ENCODE data around the gene RIPK1.
"Not testable (repeated sequence)": the region's sequence is repeated elsewhere in the genome, so short reads cannot be mapped to it uniquely, and the experiment has no call there.

The RIPK1 gene

GRCh38 chr6:3068329-3069214 is at the start of gene RIPK1:
RIPK1 (plus strand) TSS chr6:3068494; CDS start chr6:3076824, 8,330 bp downstream.
- H3K4me1 Mint-ChIP-seq = peaks cover 51% of the 10 kb centered on the region
- no peaks in the 10 kb centered on the region for H3K9me3 Mint-ChIP-seq
- H3K36me3 Mint-ChIP-seq = peaks cover 2% of the 10 kb centered on the region
- peak; percentile 92 for ATAC-seq
- peak within 1 kb of the TSS; percentile 91 for H3K27ac Mint-ChIP-seq
- H3K4me3 Mint-ChIP-seq = peak within 1 kb of the TSS; percentile 91
- no peaks in the 10 kb centered on the region for H3K27me3 Mint-ChIP-seq

GRCh38 chr6:3019065-3019464 is 49.2 kb upstream of the RIPK1 start:
- no peaks in the 10 kb centered on the region for H3K27me3 Mint-ChIP-seq
- no peak overlapping the region for H3K27ac Mint-ChIP-seq
- no peak for ATAC-seq
- H3K9me3 Mint-ChIP-seq = no peaks in the 10 kb centered on the region
- no peak overlapping the region for H3K4me3 Mint-ChIP-seq
- peaks cover 53% of the 10 kb centered on the region for H3K36me3 Mint-ChIP-seq
- H3K4me1 Mint-ChIP-seq = peaks cover 20% of the 10 kb centered on the region

GRCh38 chr6:3019749-3020320 is 48.5 kb upstream of the RIPK1 start:
- no peak overlapping the region for H3K4me3 Mint-ChIP-seq
- H3K9me3 Mint-ChIP-seq = no peaks in the 10 kb centered on the region
- no peaks in the 10 kb centered on the region for H3K27me3 Mint-ChIP-seq
- H3K4me1 Mint-ChIP-seq = peaks cover 28% of the 10 kb centered on the region
- no peak for ATAC-seq
- peaks cover 47% of the 10 kb centered on the region for H3K36me3 Mint-ChIP-seq
- H3K27ac Mint-ChIP-seq = peak overlapping the region; percentile 48

- not testable (repeated sequence) for ATAC-seq, H3K27ac Mint-ChIP-seq, H3K9me3 Mint-ChIP-seq, H3K27me3 Mint-ChIP-seq, H3K4me3 Mint-ChIP-seq
- peaks cover 38% of the 10 kb centered on the region for H3K4me1 Mint-ChIP-seq
- H3K36me3 Mint-ChIP-seq = peaks cover 38% of the 10 kb centered on the region
Measured at GRCh38 chr6:3020976-3021598, 47.2 kb upstream of the RIPK1 start.

GRCh38 chr6:3022765-3023662 is 45.3 kb upstream of the RIPK1 start:
- Mint-ChIP-seq H3K27me3 (no peaks in the 10 kb centered on the region), H3K27ac (peak overlapping the region; percentile 99), H3K36me3 (peaks cover 21% of the 10 kb centered on the region), H3K9me3 (no peaks in the 10 kb centered on the region), H3K4me1 (peaks cover 55% of the 10 kb centered on the region), H3K4me3 (peak overlapping the region; percentile 94)
- no peak for ATAC-seq

- peak overlapping the region; percentile 99 for H3K27ac Mint-ChIP-seq
- peak; percentile 89 for ATAC-seq
- peak overlapping the region; percentile 94 for H3K4me3 Mint-ChIP-seq
- H3K36me3 Mint-ChIP-seq = peaks cover 16% of the 10 kb centered on the region
- no peaks in the 10 kb centered on the region for H3K27me3 Mint-ChIP-seq
- no peaks in the 10 kb centered on the region for H3K9me3 Mint-ChIP-seq
- H3K4me1 Mint-ChIP-seq = peaks cover 57% of the 10 kb centered on the region
Measured at GRCh38 chr6:3023663-3024483, 44.4 kb upstream of the RIPK1 start.

GRCh38 chr6:3026791-3027626 is 41.3 kb upstream of the RIPK1 start:
- Mint-ChIP-seq H3K4me3 (peak overlapping the region; percentile 75), H3K36me3 (no peaks in the 10 kb centered on the region), H3K4me1 (peaks cover 64% of the 10 kb centered on the region), H3K27me3 (no peaks in the 10 kb centered on the region), H3K9me3 (no peaks in the 10 kb centered on the region), H3K27ac (peak overlapping the region; percentile 99)
- ATAC-seq = peak; percentile 86

GRCh38 chr6:3028156-3028555 is 40.1 kb upstream of the RIPK1 start:
- H3K36me3 Mint-ChIP-seq, ATAC-seq, H3K27me3 Mint-ChIP-seq, H3K4me3 Mint-ChIP-seq, H3K9me3 Mint-ChIP-seq: not testable (repeated sequence)
- peak overlapping the region; percentile 99 for H3K27ac Mint-ChIP-seq
- peaks cover 55% of the 10 kb centered on the region for H3K4me1 Mint-ChIP-seq

- Mint-ChIP-seq H3K27me3 (no peaks in the 10 kb centered on the region), H3K27ac (peak overlapping the region; percentile 67), H3K4me1 (peaks cover 18% of the 10 kb centered on the region), H3K36me3 (no peaks in the 10 kb centered on the region), H3K9me3 (no peaks in the 10 kb centered on the region), H3K4me3 (no peak overlapping the region)
- ATAC-seq = peak; percentile 80
Measured at GRCh38 chr6:3031857-3032640, 36.2 kb upstream of the RIPK1 start.

- H3K4me3 Mint-ChIP-seq = no peak overlapping the region
- H3K4me1 Mint-ChIP-seq = peaks cover 11% of the 10 kb centered on the region
- ATAC-seq = no peak
- H3K36me3 Mint-ChIP-seq = no peaks in the 10 kb centered on the region
- no peaks in the 10 kb centered on the region for H3K27me3 Mint-ChIP-seq
- H3K9me3 Mint-ChIP-seq = no peaks in the 10 kb centered on the region
- no peak overlapping the region for H3K27ac Mint-ChIP-seq
Measured at GRCh38 chr6:3032986-3033385, 35.3 kb upstream of the RIPK1 start.

GRCh38 chr6:3033652-3034051 is 34.6 kb upstream of the RIPK1 start:
- Mint-ChIP-seq H3K27me3 (no peaks in the 10 kb centered on the region), H3K4me3 (no peak overlapping the region)
- ATAC-seq = no peak

GRCh38 chr6:3035397-3035796 is 32.9 kb upstream of the RIPK1 start:
- H3K9me3 Mint-ChIP-seq = no peaks in the 10 kb centered on the region
- no peaks in the 10 kb centered on the region for H3K36me3 Mint-ChIP-seq
- peaks cover 10% of the 10 kb centered on the region for H3K4me1 Mint-ChIP-seq
- H3K27me3 Mint-ChIP-seq = no peaks in the 10 kb centered on the region
- H3K4me3 Mint-ChIP-seq = no peak overlapping the region
- ATAC-seq = no peak
- no peak overlapping the region for H3K27ac Mint-ChIP-seq

More at GRCh38 chr6:3033652-3034051, 34.6 kb upstream of the RIPK1 start:
- Mint-ChIP-seq H3K36me3 (no peaks in the 10 kb centered on the region), H3K27ac (no peak overlapping the region), H3K9me3 (no peaks in the 10 kb centered on the region), H3K4me1 (peaks cover 10% of the 10 kb centered on the region)

Measured in stimulated activated memory B cell treated with anti-CD40 and anti-IgM and Interleukin-4, amounts not matched to agents 10 μg/mL and 1 μg/mL and 100 μg/mL, for 72 hours (primary cell).